OCI-LY7 (cell line): ENCODE measurements around the gene PDSS2. TPM values are rescaled to one million over a fixed set of nuclear protein-coding genes. Genes with fewer than 3 reads are reported as not detected.
"Not testable (repeated sequence)": the region's sequence is repeated elsewhere in the genome, so short reads cannot be mapped to it uniquely, and the experiment has no call there.

Experiments used
- BruUV-seq: library from RNA; stranded (reverse); fragments of 400-500 nt; replicated peaks from 2 replicates; lab custom pipeline; 2021; lab: Mats Ljungman, UMichigan
- CTCF ChIA-PET: fragments of 300-600 bp; sonication (Branson Sonifier 250); formaldehyde crosslinking; loops from one replicate; lab custom pipeline; 2022; ENCODE audit warnings: antibody characterized with exemption; ENCODE audit not compliant: unreplicated experiment; lab: Charles Lee
- POLR2A ChIA-PET: fragments of 300-600 bp; sonication (Branson Sonifier 250); formaldehyde crosslinking; loops from one replicate; lab custom pipeline; 2022; ENCODE audit warnings: antibody characterized with exemption; lab: Charles Lee
- DNase-seq: peaks from one replicate; pipeline ENCODE4 v3.0.0-alpha.2; 2015; ENCODE audit warnings: low spot score
- H2AFZ ChIP-seq: fragments of 200-600 bp; sonication (generic), shearing (Covaris generic); 2 replicates; pipeline ENCODE4 v1.6.1; 2014; ENCODE audit warnings: mild to moderate bottlenecking, antibody characterized with exemption, low read length, moderate library complexity
- H3K27ac ChIP-seq: fragments of 200-600 bp; sonication (generic); 2 replicates; pipeline ENCODE4 v1.5.1; 2014; ENCODE audit warnings: mixed run types, low read depth, mild to moderate bottlenecking, moderate library complexity, low read length, inconsistent platforms; ENCODE audit not compliant: poor library complexity, severe bottlenecking
- H3K36me3 ChIP-seq: fragments of 200-600 bp; sonication (generic); 2 replicates; pipeline ENCODE4 v1.6.1; 2014; ENCODE audit warnings: mild to moderate bottlenecking, antibody characterized with exemption, low read length, moderate library complexity, mixed read lengths; ENCODE audit not compliant: insufficient read depth
- H3K4me1 ChIP-seq: fragments of 200-600 bp; sonication (generic); 2 replicates; pipeline ENCODE4 v1.5.1; 2014; ENCODE audit warnings: mild to moderate bottlenecking, low read length; ENCODE audit not compliant: insufficient read depth, poor library complexity, severe bottlenecking
- H3K4me2 ChIP-seq: fragments of 200-600 bp; sonication (generic); 2 replicates; pipeline ENCODE4 v1.6.1; 2014; ENCODE audit warnings: mild to moderate bottlenecking, low read length
- H3K4me3 ChIP-seq: fragments of 200-600 bp; sonication (generic); 2 replicates; pipeline ENCODE4 v1.5.1; 2014; ENCODE audit warnings: mild to moderate bottlenecking, low read depth, low read length; ENCODE audit not compliant: poor library complexity, severe bottlenecking
- H3K79me2 ChIP-seq: fragments of 200-600 bp; sonication (generic); 2 replicates; pipeline ENCODE4 v1.6.1; 2016; ENCODE audit warnings: low read depth, mild to moderate bottlenecking, low read length, moderate library complexity, mixed read lengths; ENCODE audit not compliant: insufficient read depth
- H3K9me2 ChIP-seq: fragments of 200-600 bp; sonication (generic); 2 replicates; pipeline ENCODE4 v1.6.1; 2016; ENCODE audit warnings: mild to moderate bottlenecking, low read length, mixed read lengths; ENCODE audit not compliant: insufficient read depth
- H3K9me3 ChIP-seq: fragments of 200-600 bp; sonication (generic); 2 replicates; pipeline ENCODE4 v1.6.1; 2014; ENCODE audit warnings: mild to moderate bottlenecking, mixed run types, low read length, mixed read lengths
- H4K20me1 ChIP-seq: fragments of 200-600 bp; sonication (generic); 2 replicates; pipeline ENCODE4 v1.6.1; 2014; ENCODE audit warnings: mild to moderate bottlenecking, antibody characterized with exemption, low read length, moderate library complexity, mixed read lengths; ENCODE audit not compliant: insufficient read depth
- CTCF ChIP-seq: fragments of 200-600 bp; sonication (generic); conservative IDR thresholded peaks from 2 replicates; pipeline ENCODE4 v1.5.1; 2014; ENCODE audit warnings: mild to moderate bottlenecking, antibody characterized with exemption, low read length, moderate library complexity, mixed read lengths
- EZH2phosphoT487 ChIP-seq: fragments of 200-600 bp; sonication (generic); IDR thresholded peaks from 2 replicates; pipeline ENCODE4 v1.6.1; 2018; ENCODE audit warnings: low read depth, borderline replicate concordance, mild to moderate bottlenecking, mixed run types, antibody characterized with exemption, low read length, moderate library complexity, mixed read lengths
- intact Hi-C: fragments of 100-400 bp; cut with micrococcal nuclease; formaldehyde crosslinking; loops from one replicate; pipeline ENCODE4 v1.10.0; 2022; ENCODE audit not compliant: unreplicated experiment
- total RNA-seq, 2 experiments: library from RNA; depleted of rRNA in 1 of 2; stranded (reverse); fragments of >200 nt in 1 of 2; shearing (Covaris generic) in 1 of 2; gene quantifications; 2 replicates each; pipeline ENCODE4 v1.2.3, GENCODE V29; 2014 to 2022

PDSS2 gene
- total RNA-seq, 2 experiments from 2014 or later = 14.7 to 24.9 TPM

- H4K20me1 ChIP-seq, H2AFZ ChIP-seq, H3K4me2 ChIP-seq, H3K4me1 ChIP-seq, H3K9me2 ChIP-seq, BruUV-seq, H3K27ac ChIP-seq, H3K9me3 ChIP-seq, DNase-seq, H3K79me2 ChIP-seq, intact Hi-C loops, H3K4me3 ChIP-seq, CTCF ChIA-PET, H3K36me3 ChIP-seq: not testable (repeated sequence)
- POLR2A ChIA-PET = interaction anchor here (0.6 to 0.7 kb wide), 4 partner anchors 121 to 535 kb away, joined by 3 to 4 read pairs (median 3); no protein-coding TSS in a partner anchor
Observed at GRCh38 chr6:107135048-107135680, 324.2 kb downstream of the PDSS2 start.

- H3K9me2 ChIP-seq = no peaks in the 10 kb centered on the region
- no TSS peak for BruUV-seq
- no peak overlapping the region for H3K4me3 ChIP-seq
- no peaks in the 10 kb centered on the region for H3K9me3 ChIP-seq
- H3K79me2 ChIP-seq = no peaks in the 10 kb centered on the region
- H3K4me1 ChIP-seq = peaks cover 13% of the 10 kb centered on the region
- H4K20me1 ChIP-seq = no peaks in the 10 kb centered on the region
- H3K36me3 ChIP-seq = no peaks in the 10 kb centered on the region
- peak overlapping the region; percentile 58; the same call in 1 of the 2 replicates for H2AFZ ChIP-seq
- intact Hi-C loops = loop anchor here (1.0 to 5.0 kb wide), 4 partner anchors 186 to 716 kb away; no protein-coding TSS in a partner anchor
- ChIA-PET CTCF (no interaction called here), POLR2A (interaction anchor here (1.4 kb wide), 1 partner anchor 14 kb away, joined by 3 read pairs; no protein-coding TSS in a partner anchor)
- TF ChIP-seq CTCF = peak; percentile 86
- no peak for TF ChIP-seq EZH2phosphoT487
- no peak overlapping the region for H3K27ac ChIP-seq
- H3K4me2 ChIP-seq = no peak overlapping the region
- DNase-seq = peak; percentile 71
Observed at GRCh38 chr6:107132330-107132954, 326.9 kb downstream of the PDSS2 start.

- POLR2A ChIA-PET = interaction anchor here (0.7 to 3.3 kb wide), 4 partner anchors 10 to 525 kb away, joined by 3 to 16 read pairs (median 6); no protein-coding TSS in a partner anchor
- no peaks in the 10 kb centered on the region for H3K9me3 ChIP-seq
- peaks cover 28% of the 10 kb centered on the region for H3K4me1 ChIP-seq
- H2AFZ ChIP-seq = peak overlapping the region; percentile 74; the same call in 1 of the 2 replicates
- H3K4me2 ChIP-seq = peak overlapping the region; percentile 46
- intact Hi-C loops = no loop called here
- H3K79me2 ChIP-seq = no peaks in the 10 kb centered on the region
- no TSS peak for BruUV-seq
- H3K27ac ChIP-seq = peak overlapping the region; percentile 25
- H4K20me1 ChIP-seq = no peaks in the 10 kb centered on the region
- H3K9me2 ChIP-seq = no peaks in the 10 kb centered on the region
- H3K4me3 ChIP-seq = no peak overlapping the region
- peak; percentile 42 for DNase-seq
- CTCF ChIA-PET = no interaction called here
- H3K36me3 ChIP-seq = no peaks in the 10 kb centered on the region
- TF ChIP-seq CTCF (no peak), EZH2phosphoT487 (no peak)
Observed at GRCh38 chr6:107129370-107129925, 329.9 kb downstream of the PDSS2 start.
